Measurements from ENCODE around the gene HOXD11. TPM values are rescaled to one million over a fixed set of nuclear protein-coding genes. Genes with fewer than 3 reads are reported as not detected.
A peak's percentile ranks its signal among the peaks of the same experiment; 100 is the strongest.

Gene HOXD11
- total and polyA plus RNA-seq, 2 donors (not counting 3 experiments of a cell fraction or from before 2014, with no cell fraction given), result not detected

- Histone ChIP-seq H3K4me3 (replicated peaks in 1 of 3; ENCODE audit: insufficient read depth in 1 of 3, low read depth in 1 of 3, low read length in 3 of 3) (no peak overlapping the region), H3K36me3 (ENCODE audit: control insufficient read depth in 2 of 2, extremely low read depth in 1 of 2, insufficient read depth in 2 of 2, low read length in 2 of 2) (no peaks in the 10 kb centered on the region), H3K4me1 (ENCODE audit: control insufficient read depth, extremely low read depth, insufficient read depth, low read length) (peaks cover 3% of the 10 kb centered on the region), H3K4me2 (ENCODE audit: insufficient read depth, low read length) (no peak overlapping the region), H3K9ac (replicated peaks; ENCODE audit: extremely low read depth, insufficient read depth, low read length) (no peak overlapping the region), H3K79me2 (ENCODE audit: control insufficient read depth, insufficient read depth, low read length) (no peaks in the 10 kb centered on the region), H3K27ac (ENCODE audit: insufficient read depth, low read depth, low read length) (no peak overlapping the region), H4K20me1 (replicated peaks; ENCODE audit: control insufficient read depth, extremely low read depth, insufficient read depth, low read length) (peaks cover 2% of the 10 kb centered on the region), H3K27me3 (ENCODE audit: control insufficient read depth in 2 of 2, insufficient read depth in 2 of 2, low read length in 2 of 2) (peaks cover 92 to 99% of the 10 kb centered on the region in 2 experiments), H2AFZ (ENCODE audit: low read depth, low read length) (no peak overlapping the region), H3K9me1 (replicated peaks; ENCODE audit: control insufficient read depth, extremely low read depth, insufficient read depth, low read length) (no peaks in the 10 kb centered on the region), H3K9me3 (replicated peaks; ENCODE audit: control insufficient read depth, insufficient read depth, low read length) (no peaks in the 10 kb centered on the region)
- ChIA-PET CTCF (interaction anchor here (1.5 kb wide), 1 partner anchor 26 kb away, joined by 3 read pairs; no protein-coding TSS in a partner anchor), POLR2A (no interaction called here)
- no peak for FAIRE-seq
- BruUV-seq (replicated peaks), result no TSS peak
- DNase-seq (ENCODE audit: low read depth, low spot score), result no peak
- no peak for TF ChIP-seq FOS (IDR thresholded peaks at IDR 0.05; ENCODE audit: borderline replicate concordance, insufficient read depth, low read length)
- peak; percentile 13 for TF ChIP-seq EZH2 (IDR thresholded peaks at IDR 0.05; ENCODE audit: borderline replicate concordance, low read depth, low read length, severe bottlenecking)
- dilution Hi-C loops (cut with MboI; ENCODE audit: extremely low pct_ligation_motif_present, low sequenced_read_pairs), result no loop called here
- intact Hi-C loops (cut with micrococcal nuclease), result no loop called here
Measured at GRCh38 chr2:176072292-176072669, 34.8 kb upstream of the HOXD11 start.

- H3K9me3 ChIP-seq (replicated peaks; ENCODE audit: control insufficient read depth, insufficient read depth, low read length), result no peaks in the 10 kb centered on the region
- no TSS peak for BruUV-seq (replicated peaks)
- H3K27me3 ChIP-seq (ENCODE audit: control insufficient read depth in 2 of 2, insufficient read depth in 2 of 2, low read length in 2 of 2), result peaks cover 85 to 99% of the 10 kb centered on the region in 2 experiments
- ChIA-PET CTCF (interaction anchor here (0.8 to 1.5 kb wide), 6 partner anchors 10 to 1699 kb away, joined by 3 to 4 read pairs (median 3); no protein-coding TSS in a partner anchor), POLR2A (no interaction called here)
- no peaks in the 10 kb centered on the region for H3K79me2 ChIP-seq (ENCODE audit: control insufficient read depth, insufficient read depth, low read length)
- H3K4me1 ChIP-seq (ENCODE audit: control insufficient read depth, extremely low read depth, insufficient read depth, low read length), result no peaks in the 10 kb centered on the region
- no peak overlapping the region for H2AFZ ChIP-seq (ENCODE audit: low read depth, low read length)
- intact Hi-C loops (cut with micrococcal nuclease) (no loop called here), dilution Hi-C loops (cut with MboI; ENCODE audit: extremely low pct_ligation_motif_present, low sequenced_read_pairs) (no loop called here)
- TF ChIP-seq MYC (IDR thresholded peaks at IDR 0.05; ENCODE audit: low read depth, low read length) (no peak), CTCF (IDR thresholded peaks at IDR 0.05; ENCODE audit: extremely low read depth in 1 of 2, insufficient read depth in 1 of 2, low read depth in 1 of 2, low read length in 2 of 2) (no peak), POLR2A (IDR thresholded peaks at IDR 0.05; ENCODE audit: low read depth, low read length) (no peak), EZH2 (IDR thresholded peaks at IDR 0.05; ENCODE audit: borderline replicate concordance, low read depth, low read length, severe bottlenecking) (peak; percentile 73)
- H3K4me3 ChIP-seq (replicated peaks in 1 of 3; ENCODE audit: insufficient read depth in 1 of 3, low read depth in 1 of 3, low read length in 3 of 3), result no peak overlapping the region
- H3K9ac ChIP-seq (replicated peaks; ENCODE audit: extremely low read depth, insufficient read depth, low read length), result no peak overlapping the region
- H3K4me2 ChIP-seq (ENCODE audit: insufficient read depth, low read length), result no peak overlapping the region
- FAIRE-seq (peak; percentile 59), DNase-seq (ENCODE audit: low read depth, low spot score) (no peak)
- peaks cover 2% of the 10 kb centered on the region for H4K20me1 ChIP-seq (replicated peaks; ENCODE audit: control insufficient read depth, extremely low read depth, insufficient read depth, low read length)
- no peaks in the 10 kb centered on the region for H3K9me1 ChIP-seq (replicated peaks; ENCODE audit: control insufficient read depth, extremely low read depth, insufficient read depth, low read length)
- no peaks in the 10 kb centered on the region for H3K36me3 ChIP-seq (ENCODE audit: control insufficient read depth in 2 of 2, extremely low read depth in 1 of 2, insufficient read depth in 2 of 2, low read length in 2 of 2)
- H3K27ac ChIP-seq (ENCODE audit: insufficient read depth, low read depth, low read length), result no peak overlapping the region
Measured at GRCh38 chr2:176072951-176073904, 33.9 kb upstream of the HOXD11 start.

Measured in endothelial cell of umbilical vein (primary cell).